ENCODE results near the gene DAPK1.

- no peak for TF ChIP-seq CTCF (IDR thresholded peaks at IDR 0.05)
- TF ChIP-seq POLR2A (IDR thresholded peaks at IDR 0.05) = no peak
Measured at GRCh38 chr9:87749335-87750035, 251.8 kb downstream of the DAPK1 start.

Measured in stomach (tissue), 4 donors.